GM18499 (cell line): ENCODE data around the gene TRIML2.

ENCODE experiments used
- ATAC-seq: cut with Tn5 transposase; IDR thresholded peaks from one replicate; pipeline ENCODE4 v1.9.1; 2021; ENCODE audit warnings: moderate number of reproducible peaks; ENCODE audit not compliant: insufficient read depth, unreplicated experiment

TRIML2 gene

GRCh38 chr4:188109157-188109755, at the start of gene TRIML2:
Gene TRIML2 (minus strand): TSS chr4:188109603. CDS start chr4:188105368, 4,235 bp downstream.
- ATAC-seq = no peak

- ATAC-seq = no peak
These were observed 48.9 kb upstream of the TRIML2 start for GRCh38 chr4:188158336-188158735.

- no peak for ATAC-seq
These were observed 45.4 kb upstream of the TRIML2 start for GRCh38 chr4:188154668-188155405.

- no peak for ATAC-seq
These were observed 38.4 kb upstream of the TRIML2 start for GRCh38 chr4:188147776-188148175.

GRCh38 chr4:188147176-188147575, 37.8 kb upstream of the TRIML2 start:
- ATAC-seq = no peak

- no peak for ATAC-seq
These were observed 37.2 kb upstream of the TRIML2 start for GRCh38 chr4:188146618-188147017.

GRCh38 chr4:188145601-188146000, 36.2 kb upstream of the TRIML2 start:
- no peak for ATAC-seq

- ATAC-seq = no peak
These were observed 34.3 kb upstream of the TRIML2 start for GRCh38 chr4:188143731-188144130.

GRCh38 chr4:188139671-188140070, 30.3 kb upstream of the TRIML2 start:
- no peak for ATAC-seq

GRCh38 chr4:188139141-188139540, 29.7 kb upstream of the TRIML2 start, which contains the start of gene TRIML1:
Gene TRIML1 (plus strand): TSS chr4:188139441. CDS start chr4:188139559, 118 bp downstream.
- no peak for ATAC-seq

- no peak for ATAC-seq
These were observed 28.8 kb upstream of the TRIML2 start for GRCh38 chr4:188138227-188138626.

GRCh38 chr4:188132232-188132631, 22.8 kb upstream of the TRIML2 start:
- no peak for ATAC-seq

- ATAC-seq = no peak
These were observed 21.0 kb upstream of the TRIML2 start for GRCh38 chr4:188130355-188130754.

- ATAC-seq = no peak
These were observed 17.9 kb upstream of the TRIML2 start for GRCh38 chr4:188127214-188127874.

GRCh38 chr4:188121530-188121929, 12.1 kb upstream of the TRIML2 start:
- no peak for ATAC-seq

GRCh38 chr4:188117631-188118324, 8.4 kb upstream of the TRIML2 start:
- ATAC-seq = no peak

- ATAC-seq = no peak
These were observed 3.8 kb upstream of the TRIML2 start for GRCh38 chr4:188113156-188113555.

GRCh38 chr4:188111955-188112354, 2.6 kb upstream of the TRIML2 start:
- no peak for ATAC-seq

GRCh38 chr4:188110741-188111471, 1.5 kb upstream of the TRIML2 start:
- no peak for ATAC-seq

- no peak for ATAC-seq
These were observed 633 bp upstream of the TRIML2 start for GRCh38 chr4:188110036-188110435.
